GM23338 (cell line): ENCODE measurements around the gene GRM4. TPM values are rescaled to one million over a fixed set of nuclear protein-coding genes. Genes with fewer than 3 reads are reported as not detected.

Source experiments
- ATAC-seq: fragments of 200-7000 bp; cut with Tn5 transposase; 3 replicates; pipeline ENCODE4 v1.9.1; 2020
- DNase-seq: peaks from one replicate; pipeline ENCODE4 v3.0.0-alpha.2; 2015; ENCODE audit warnings: low spot score
- H2AFZ ChIP-seq: fragments of 200-600 bp; sonication (generic); 2 replicates; pipeline ENCODE4 v1.8.0; 2016; ENCODE audit warnings: antibody characterized with exemption, mild to moderate bottlenecking, moderate library complexity
- H3F3A ChIP-seq: fragments of 200-600 bp; sonication (generic); replicated peaks from 2 replicates; pipeline ENCODE4 v1.8.0; 2017; ENCODE audit warnings: antibody characterized with exemption, mixed run types, low read depth
- H3K27ac ChIP-seq: fragments of 200-600 bp; sonication (generic); 2 replicates; pipeline ENCODE4 v1.6.1; 2016; ENCODE audit warnings: low read depth
- H3K27me3 ChIP-seq: fragments of 200-600 bp; sonication (generic); 2 replicates; pipeline ENCODE4 v1.8.0; 2016; ENCODE audit warnings: mild to moderate bottlenecking, mixed run types, moderate library complexity; ENCODE audit not compliant: insufficient read depth
- H3K36me3 ChIP-seq: fragments of 200-600 bp; sonication (generic); 2 replicates; pipeline ENCODE4 v1.8.0; 2016; ENCODE audit warnings: mild to moderate bottlenecking; ENCODE audit not compliant: insufficient read depth
- H3K4me1 ChIP-seq: fragments of 200-600 bp; sonication (generic); 2 replicates; pipeline ENCODE4 v1.8.0; 2016; ENCODE audit warnings: mild to moderate bottlenecking, moderate library complexity; ENCODE audit not compliant: insufficient read depth
- H3K4me2 ChIP-seq: fragments of 200-600 bp; sonication (generic); 2 replicates; pipeline ENCODE4 v1.7.1; 2017; ENCODE audit warnings: mixed run types
- H3K4me3 ChIP-seq: fragments of 200-600 bp; sonication (generic); 2 replicates; pipeline ENCODE4 v1.6.1; 2016; ENCODE audit warnings: mixed run types
- H3K79me2 ChIP-seq: fragments of 200-600 bp; sonication (generic); replicated peaks from 2 replicates; pipeline ENCODE4 v1.8.0; 2017; ENCODE audit warnings: mild to moderate bottlenecking; ENCODE audit not compliant: insufficient read depth
- H3K9me2 ChIP-seq: fragments of 200-600 bp; sonication (generic); 2 replicates; pipeline ENCODE4 v1.8.0; 2017; ENCODE audit not compliant: insufficient read depth
- H4K20me1 ChIP-seq: fragments of 200-600 bp; sonication (generic); replicated peaks from 2 replicates; pipeline ENCODE4 v1.8.0; 2017; ENCODE audit warnings: mild to moderate bottlenecking; ENCODE audit not compliant: insufficient read depth
- H3K27ac Mint-ChIP-seq: 2 replicates; pipeline ENCODE4 v1.8.0; 2020; ENCODE audit warnings: inconsistent platforms, mild to moderate bottlenecking, moderate library complexity, mixed read lengths
- H3K27me3 Mint-ChIP-seq: 3 replicates; pipeline ENCODE4 v1.8.0; 2022; ENCODE audit warnings: low read depth, mild to moderate bottlenecking, moderate library complexity, mixed read lengths, inconsistent platforms; ENCODE audit not compliant: insufficient read depth, poor library complexity
- H3K36me3 Mint-ChIP-seq: 3 replicates; pipeline ENCODE4 v1.8.0; 2021; ENCODE audit warnings: low read depth, mild to moderate bottlenecking, inconsistent platforms, moderate library complexity, mixed read lengths
- H3K4me1 Mint-ChIP-seq: 3 replicates; pipeline ENCODE4 v1.8.0; 2020; ENCODE audit warnings: mild to moderate bottlenecking, inconsistent platforms, mixed read lengths
- H3K4me3 Mint-ChIP-seq: 3 replicates; pipeline ENCODE4 v1.8.0; 2021; ENCODE audit warnings: moderate library complexity, mild to moderate bottlenecking, inconsistent platforms, mixed read lengths
- H3K9me3 Mint-ChIP-seq: 3 replicates; pipeline ENCODE4 v1.8.0; 2020; ENCODE audit warnings: moderate library complexity, mild to moderate bottlenecking, inconsistent platforms, mixed read lengths
- CREB1 ChIP-seq: fragments of 250-450 bp; sonication (Bioruptor Pico); IDR thresholded peaks from 2 replicates; pipeline ENCODE4 v1.5.0; 2020; ENCODE audit warnings: low read depth, mild to moderate bottlenecking, moderate library complexity
- EZH2 ChIP-seq: fragments of 200-600 bp; sonication (generic); IDR thresholded peaks from one replicate; pipeline ENCODE4 v1.8.0; 2017; ENCODE audit warnings: antibody characterized with exemption, mild to moderate bottlenecking, low read depth; ENCODE audit not compliant: unreplicated experiment
- EZH2phosphoT487 ChIP-seq: fragments of 200-600 bp; sonication (generic); IDR thresholded peaks from one replicate; pipeline ENCODE4 v1.8.1; 2018; ENCODE audit warnings: antibody characterized with exemption; ENCODE audit not compliant: unreplicated experiment
- JUNB ChIP-seq: IDR thresholded peaks from one replicate; pipeline ENCODE4 v1.6.1; 2016; ENCODE audit warnings: antibody characterized with exemption; ENCODE audit not compliant: unreplicated experiment
- NANOG ChIP-seq: IDR thresholded peaks from 2 replicates; pipeline ENCODE4 v1.6.1; 2016; ENCODE audit warnings: antibody characterized with exemption, borderline replicate concordance
- POLR2AphosphoS5 ChIP-seq: IDR thresholded peaks from 2 replicates; pipeline ENCODE4 v1.6.1; 2016; ENCODE audit warnings: antibody characterized with exemption, low read depth
- STAT1 ChIP-seq: IDR thresholded peaks from one replicate; pipeline ENCODE4 v1.6.1; 2016; ENCODE audit warnings: antibody characterized with exemption; ENCODE audit not compliant: unreplicated experiment
- ZNF114 ChIP-seq: fragments of 250-450 bp; sonication (Bioruptor Pico); IDR thresholded peaks from 2 replicates; pipeline ENCODE4 v1.5.0; 2020; ENCODE audit warnings: mild to moderate bottlenecking, moderate library complexity
- ZNF331 ChIP-seq: fragments of 250-450 bp; sonication (Bioruptor Pico); IDR thresholded peaks from 2 replicates; pipeline ENCODE4 v1.5.0; 2020; ENCODE audit warnings: low read depth, mild to moderate bottlenecking, moderate library complexity
- polyA plus RNA-seq: library from polyadenylated mRNA; unstranded; fragments of >200 nt; fragmentation: Nextera tagmentation; extraction: Ambion mirVana; gene quantifications from 2 replicates; pipeline ENCODE4 v1.2.1, GENCODE V29; 2016
- total RNA-seq: library from RNA; depleted of rRNA; stranded (reverse); fragments of >200 nt; shearing (Covaris generic); gene quantifications from 2 replicates; pipeline ENCODE4 v1.2.3, GENCODE V29; 2014
- TF ChIP-seq, protein P1 (sequence below), 2 experiments: fragments of 200-600 bp in 1 of 2; sonication (generic) in 1 of 2; conservative IDR thresholded peaks; 2 replicates each; pipeline versions ENCODE4 v1.5.1 to v1.6.1; 2016 to 2017; ENCODE audit warnings: antibody characterized with exemption in 2 of 2, low read depth in 2 of 2, mild to moderate bottlenecking in 2 of 2, moderate library complexity in 1 of 2
- TF ChIP-seq, protein P2 (sequence below): IDR thresholded peaks from 2 replicates; pipeline ENCODE4 v1.6.1; 2016; ENCODE audit warnings: antibody characterized with exemption
- TF ChIP-seq, protein P3 (sequence below): fragments of 250-450 bp; sonication (Bioruptor Pico); IDR thresholded peaks from 2 replicates; pipeline ENCODE4 v1.5.0; 2020; ENCODE audit warnings: mild to moderate bottlenecking, moderate library complexity
- TF ChIP-seq, protein P4 (sequence below): IDR thresholded peaks from one replicate; pipeline ENCODE4 v1.6.1; 2018; ENCODE audit warnings: antibody characterized with exemption; ENCODE audit not compliant: unreplicated experiment

The GRM4 gene
- total and polyA plus RNA-seq, 2 experiments from 2014 or later: 7.0 to 30.6 TPM

DNA sequence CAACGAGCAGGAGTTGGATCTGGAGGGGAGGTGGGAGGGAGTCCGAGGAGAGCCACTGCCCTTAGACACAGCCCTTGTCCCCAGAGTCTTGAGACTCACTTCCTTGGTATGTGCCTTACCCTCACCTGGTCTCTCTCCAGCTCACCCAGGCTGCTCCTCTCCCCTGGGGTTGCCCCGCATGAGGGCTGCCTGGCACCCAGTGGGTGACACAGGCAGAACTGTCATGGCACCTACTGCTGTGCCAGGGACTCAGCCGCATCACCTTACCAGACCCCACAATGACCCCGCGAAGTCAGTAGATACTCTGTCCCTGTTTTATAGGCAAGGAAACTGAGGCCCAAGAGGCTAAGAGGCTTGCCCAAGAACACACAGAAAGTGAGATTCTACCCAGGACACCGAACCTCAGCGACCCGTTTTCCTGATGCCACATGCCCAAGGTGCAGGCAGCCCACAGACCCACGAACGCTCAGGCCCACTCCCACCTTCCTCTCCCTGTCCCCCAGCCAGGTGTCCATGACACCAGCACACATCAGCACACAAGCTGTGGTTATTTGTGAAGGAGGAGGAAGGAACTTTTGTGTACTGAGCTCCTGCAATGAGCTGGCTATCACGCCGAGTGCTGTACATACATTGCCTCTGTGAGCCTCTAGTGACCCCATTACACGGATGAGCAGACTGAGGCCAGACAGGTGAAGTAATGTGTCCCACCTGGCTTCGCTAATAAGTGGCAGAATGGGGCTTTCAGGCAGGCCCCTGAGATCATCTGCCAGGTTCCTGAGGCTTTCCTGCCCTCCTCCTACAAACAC lies 168.1 kb downstream of the GRM4 start:
- no peak overlapping the region for H3K4me3 ChIP-seq
- no peaks in the 10 kb centered on the region for H3K79me2 ChIP-seq
- peaks cover 16% of the 10 kb centered on the region for H3K27me3 Mint-ChIP-seq
- DNase-seq: no peak
- peaks cover 12% of the 10 kb centered on the region for H3K4me1 Mint-ChIP-seq
- no peaks in the 10 kb centered on the region for H3K36me3 Mint-ChIP-seq
- no peak overlapping the region for H3K27ac Mint-ChIP-seq
- H3F3A ChIP-seq: no peaks in the 10 kb centered on the region
- no peaks in the 10 kb centered on the region for H3K9me3 Mint-ChIP-seq
- H3K27me3 ChIP-seq: peaks cover 28% of the 10 kb centered on the region
- H3K4me2 ChIP-seq: no peak overlapping the region
- ATAC-seq: no peak
- TF ChIP-seq, protein P1, sequence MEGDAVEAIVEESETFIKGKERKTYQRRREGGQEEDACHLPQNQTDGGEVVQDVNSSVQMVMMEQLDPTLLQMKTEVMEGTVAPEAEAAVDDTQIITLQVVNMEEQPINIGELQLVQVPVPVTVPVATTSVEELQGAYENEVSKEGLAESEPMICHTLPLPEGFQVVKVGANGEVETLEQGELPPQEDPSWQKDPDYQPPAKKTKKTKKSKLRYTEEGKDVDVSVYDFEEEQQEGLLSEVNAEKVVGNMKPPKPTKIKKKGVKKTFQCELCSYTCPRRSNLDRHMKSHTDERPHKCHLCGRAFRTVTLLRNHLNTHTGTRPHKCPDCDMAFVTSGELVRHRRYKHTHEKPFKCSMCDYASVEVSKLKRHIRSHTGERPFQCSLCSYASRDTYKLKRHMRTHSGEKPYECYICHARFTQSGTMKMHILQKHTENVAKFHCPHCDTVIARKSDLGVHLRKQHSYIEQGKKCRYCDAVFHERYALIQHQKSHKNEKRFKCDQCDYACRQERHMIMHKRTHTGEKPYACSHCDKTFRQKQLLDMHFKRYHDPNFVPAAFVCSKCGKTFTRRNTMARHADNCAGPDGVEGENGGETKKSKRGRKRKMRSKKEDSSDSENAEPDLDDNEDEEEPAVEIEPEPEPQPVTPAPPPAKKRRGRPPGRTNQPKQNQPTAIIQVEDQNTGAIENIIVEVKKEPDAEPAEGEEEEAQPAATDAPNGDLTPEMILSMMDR (conservative IDR thresholded peaks at IDR 0.05; ENCODE audit: low read depth in 2 of 2): no peak
- TF ChIP-seq STAT1 (no peak), ZNF114 (CRISPR knock-in tag) (no peak), JUNB (no peak), EZH2phosphoT487 (no peak), EZH2 (no peak), POLR2AphosphoS5 (no peak), CREB1 (CRISPR knock-in tag) (no peak), ZNF331 (CRISPR knock-in tag) (no peak), NANOG (no peak)
- TF ChIP-seq, protein P2, sequence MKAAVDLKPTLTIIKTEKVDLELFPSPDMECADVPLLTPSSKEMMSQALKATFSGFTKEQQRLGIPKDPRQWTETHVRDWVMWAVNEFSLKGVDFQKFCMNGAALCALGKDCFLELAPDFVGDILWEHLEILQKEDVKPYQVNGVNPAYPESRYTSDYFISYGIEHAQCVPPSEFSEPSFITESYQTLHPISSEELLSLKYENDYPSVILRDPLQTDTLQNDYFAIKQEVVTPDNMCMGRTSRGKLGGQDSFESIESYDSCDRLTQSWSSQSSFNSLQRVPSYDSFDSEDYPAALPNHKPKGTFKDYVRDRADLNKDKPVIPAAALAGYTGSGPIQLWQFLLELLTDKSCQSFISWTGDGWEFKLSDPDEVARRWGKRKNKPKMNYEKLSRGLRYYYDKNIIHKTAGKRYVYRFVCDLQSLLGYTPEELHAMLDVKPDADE: no peak
- TF ChIP-seq, protein P3, sequence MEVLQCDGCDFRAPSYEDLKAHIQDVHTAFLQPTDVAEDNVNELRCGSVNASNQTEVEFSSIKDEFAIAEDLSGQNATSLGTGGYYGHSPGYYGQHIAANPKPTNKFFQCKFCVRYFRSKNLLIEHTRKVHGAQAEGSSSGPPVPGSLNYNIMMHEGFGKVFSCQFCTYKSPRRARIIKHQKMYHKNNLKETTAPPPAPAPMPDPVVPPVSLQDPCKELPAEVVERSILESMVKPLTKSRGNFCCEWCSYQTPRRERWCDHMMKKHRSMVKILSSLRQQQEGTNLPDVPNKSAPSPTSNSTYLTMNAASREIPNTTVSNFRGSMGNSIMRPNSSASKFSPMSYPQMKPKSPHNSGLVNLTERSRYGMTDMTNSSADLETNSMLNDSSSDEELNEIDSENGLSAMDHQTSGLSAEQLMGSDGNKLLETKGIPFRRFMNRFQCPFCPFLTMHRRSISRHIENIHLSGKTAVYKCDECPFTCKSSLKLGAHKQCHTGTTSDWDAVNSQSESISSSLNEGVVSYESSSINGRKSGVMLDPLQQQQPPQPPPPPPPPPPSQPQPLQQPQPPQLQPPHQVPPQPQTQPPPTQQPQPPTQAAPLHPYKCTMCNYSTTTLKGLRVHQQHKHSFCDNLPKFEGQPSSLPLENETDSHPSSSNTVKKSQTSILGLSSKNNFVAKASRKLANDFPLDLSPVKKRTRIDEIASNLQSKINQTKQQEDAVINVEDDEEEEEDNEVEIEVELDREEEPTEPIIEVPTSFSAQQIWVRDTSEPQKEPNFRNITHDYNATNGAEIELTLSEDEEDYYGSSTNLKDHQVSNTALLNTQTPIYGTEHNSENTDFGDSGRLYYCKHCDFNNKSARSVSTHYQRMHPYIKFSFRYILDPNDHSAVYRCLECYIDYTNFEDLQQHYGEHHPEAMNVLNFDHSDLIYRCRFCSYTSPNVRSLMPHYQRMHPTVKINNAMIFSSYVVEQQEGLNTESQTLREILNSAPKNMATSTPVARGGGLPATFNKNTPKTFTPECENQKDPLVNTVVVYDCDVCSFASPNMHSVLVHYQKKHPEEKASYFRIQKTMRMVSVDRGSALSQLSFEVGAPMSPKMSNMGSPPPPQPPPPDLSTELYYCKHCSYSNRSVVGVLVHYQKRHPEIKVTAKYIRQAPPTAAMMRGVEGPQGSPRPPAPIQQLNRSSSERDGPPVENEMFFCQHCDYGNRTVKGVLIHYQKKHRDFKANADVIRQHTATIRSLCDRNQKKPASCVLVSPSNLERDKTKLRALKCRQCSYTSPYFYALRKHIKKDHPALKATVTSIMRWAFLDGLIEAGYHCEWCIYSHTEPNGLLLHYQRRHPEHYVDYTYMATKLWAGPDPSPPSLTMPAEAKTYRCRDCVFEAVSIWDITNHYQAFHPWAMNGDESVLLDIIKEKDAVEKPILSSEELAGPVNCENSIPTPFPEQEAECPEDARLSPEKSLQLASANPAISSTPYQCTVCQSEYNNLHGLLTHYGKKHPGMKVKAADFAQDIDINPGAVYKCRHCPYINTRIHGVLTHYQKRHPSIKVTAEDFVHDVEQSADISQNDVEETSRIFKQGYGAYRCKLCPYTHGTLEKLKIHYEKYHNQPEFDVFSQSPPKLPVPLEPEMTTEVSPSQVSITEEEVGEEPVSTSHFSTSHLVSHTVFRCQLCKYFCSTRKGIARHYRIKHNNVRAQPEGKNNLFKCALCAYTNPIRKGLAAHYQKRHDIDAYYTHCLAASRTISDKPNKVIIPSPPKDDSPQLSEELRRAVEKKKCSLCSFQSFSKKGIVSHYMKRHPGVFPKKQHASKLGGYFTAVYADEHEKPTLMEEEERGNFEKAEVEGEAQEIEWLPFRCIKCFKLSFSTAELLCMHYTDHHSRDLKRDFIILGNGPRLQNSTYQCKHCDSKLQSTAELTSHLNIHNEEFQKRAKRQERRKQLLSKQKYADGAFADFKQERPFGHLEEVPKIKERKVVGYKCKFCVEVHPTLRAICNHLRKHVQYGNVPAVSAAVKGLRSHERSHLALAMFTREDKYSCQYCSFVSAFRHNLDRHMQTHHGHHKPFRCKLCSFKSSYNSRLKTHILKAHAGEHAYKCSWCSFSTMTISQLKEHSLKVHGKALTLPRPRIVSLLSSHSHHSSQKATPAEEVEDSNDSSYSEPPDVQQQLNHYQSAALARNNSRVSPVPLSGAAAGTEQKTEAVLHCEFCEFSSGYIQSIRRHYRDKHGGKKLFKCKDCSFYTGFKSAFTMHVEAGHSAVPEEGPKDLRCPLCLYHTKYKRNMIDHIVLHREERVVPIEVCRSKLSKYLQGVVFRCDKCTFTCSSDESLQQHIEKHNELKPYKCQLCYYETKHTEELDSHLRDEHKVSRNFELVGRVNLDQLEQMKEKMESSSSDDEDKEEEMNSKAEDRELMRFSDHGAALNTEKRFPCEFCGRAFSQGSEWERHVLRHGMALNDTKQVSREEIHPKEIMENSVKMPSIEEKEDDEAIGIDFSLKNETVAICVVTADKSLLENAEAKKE (CRISPR knock-in tag): no peak
- TF ChIP-seq, protein P4, sequence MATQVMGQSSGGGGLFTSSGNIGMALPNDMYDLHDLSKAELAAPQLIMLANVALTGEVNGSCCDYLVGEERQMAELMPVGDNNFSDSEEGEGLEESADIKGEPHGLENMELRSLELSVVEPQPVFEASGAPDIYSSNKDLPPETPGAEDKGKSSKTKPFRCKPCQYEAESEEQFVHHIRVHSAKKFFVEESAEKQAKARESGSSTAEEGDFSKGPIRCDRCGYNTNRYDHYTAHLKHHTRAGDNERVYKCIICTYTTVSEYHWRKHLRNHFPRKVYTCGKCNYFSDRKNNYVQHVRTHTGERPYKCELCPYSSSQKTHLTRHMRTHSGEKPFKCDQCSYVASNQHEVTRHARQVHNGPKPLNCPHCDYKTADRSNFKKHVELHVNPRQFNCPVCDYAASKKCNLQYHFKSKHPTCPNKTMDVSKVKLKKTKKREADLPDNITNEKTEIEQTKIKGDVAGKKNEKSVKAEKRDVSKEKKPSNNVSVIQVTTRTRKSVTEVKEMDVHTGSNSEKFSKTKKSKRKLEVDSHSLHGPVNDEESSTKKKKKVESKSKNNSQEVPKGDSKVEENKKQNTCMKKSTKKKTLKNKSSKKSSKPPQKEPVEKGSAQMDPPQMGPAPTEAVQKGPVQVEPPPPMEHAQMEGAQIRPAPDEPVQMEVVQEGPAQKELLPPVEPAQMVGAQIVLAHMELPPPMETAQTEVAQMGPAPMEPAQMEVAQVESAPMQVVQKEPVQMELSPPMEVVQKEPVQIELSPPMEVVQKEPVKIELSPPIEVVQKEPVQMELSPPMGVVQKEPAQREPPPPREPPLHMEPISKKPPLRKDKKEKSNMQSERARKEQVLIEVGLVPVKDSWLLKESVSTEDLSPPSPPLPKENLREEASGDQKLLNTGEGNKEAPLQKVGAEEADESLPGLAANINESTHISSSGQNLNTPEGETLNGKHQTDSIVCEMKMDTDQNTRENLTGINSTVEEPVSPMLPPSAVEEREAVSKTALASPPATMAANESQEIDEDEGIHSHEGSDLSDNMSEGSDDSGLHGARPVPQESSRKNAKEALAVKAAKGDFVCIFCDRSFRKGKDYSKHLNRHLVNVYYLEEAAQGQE: no peak
- no peak overlapping the region for H2AFZ ChIP-seq
- no peaks in the 10 kb centered on the region for H4K20me1 ChIP-seq
- peaks cover 9% of the 10 kb centered on the region for H3K4me1 ChIP-seq
- no peak overlapping the region for H3K27ac ChIP-seq
- no peaks in the 10 kb centered on the region for H3K9me2 ChIP-seq
- no peak overlapping the region for H3K4me3 Mint-ChIP-seq
- no peaks in the 10 kb centered on the region for H3K36me3 ChIP-seq
